Activated T-helper 1 cell treated with anti-CD3 and anti-CD28 coated beads, Interleukin-12 subunit alpha, Interleukin-12 subunit beta, Interleukin-2, Interleukin-4 antibody, amounts not matched to agents 30 ng/mL and 10 ng/mL and 1 ng/mL, durations not matched to agents 14 hours and 24 hours and 36 hours (primary cell): ENCODE data around the gene NRIP2. TPM values are rescaled to one million over a fixed set of nuclear protein-coding genes. Genes with fewer than 3 reads are reported as not detected.
A peak's percentile ranks its signal among the peaks of the same experiment; 100 is the strongest.

Experiments
- DNase-seq: peaks from one replicate; pipeline ENCODE4 v3.0.0; 2021; ENCODE audit warnings: low spot score
- H3K27ac Mint-ChIP-seq: one replicate; pipeline ENCODE4 v1.8.0; 2021; ENCODE audit warnings: mild to moderate bottlenecking, mixed read lengths
- H3K27me3 Mint-ChIP-seq: one replicate; pipeline ENCODE4 v1.8.0; 2022; ENCODE audit warnings: mild to moderate bottlenecking, moderate library complexity, mixed read lengths; ENCODE audit not compliant: insufficient read depth
- H3K36me3 Mint-ChIP-seq: one replicate; pipeline ENCODE4 v1.8.0; 2021; ENCODE audit warnings: low read depth, mixed read lengths
- H3K4me1 Mint-ChIP-seq: one replicate; pipeline ENCODE4 v1.8.0; 2021; ENCODE audit warnings: low read depth, mixed read lengths
- H3K4me3 Mint-ChIP-seq: one replicate; pipeline ENCODE4 v1.8.0; 2021; ENCODE audit warnings: mild to moderate bottlenecking, moderate library complexity, mixed read lengths
- H3K9me3 Mint-ChIP-seq: one replicate; pipeline ENCODE4 v1.8.0; 2021; ENCODE audit warnings: mixed read lengths
- intact Hi-C: fragments of 100-400 bp; cut with micrococcal nuclease; formaldehyde crosslinking; loops from one replicate; pipeline ENCODE4 v1.15.1; 2024
- total RNA-seq: library from RNA; stranded (reverse); gene quantifications from 2 replicates; pipeline ENCODE4 v1.2.3, GENCODE V29; 2022

NRIP2 gene
- total RNA-seq, 1 donor from 2014 or later: not detected

DNA sequence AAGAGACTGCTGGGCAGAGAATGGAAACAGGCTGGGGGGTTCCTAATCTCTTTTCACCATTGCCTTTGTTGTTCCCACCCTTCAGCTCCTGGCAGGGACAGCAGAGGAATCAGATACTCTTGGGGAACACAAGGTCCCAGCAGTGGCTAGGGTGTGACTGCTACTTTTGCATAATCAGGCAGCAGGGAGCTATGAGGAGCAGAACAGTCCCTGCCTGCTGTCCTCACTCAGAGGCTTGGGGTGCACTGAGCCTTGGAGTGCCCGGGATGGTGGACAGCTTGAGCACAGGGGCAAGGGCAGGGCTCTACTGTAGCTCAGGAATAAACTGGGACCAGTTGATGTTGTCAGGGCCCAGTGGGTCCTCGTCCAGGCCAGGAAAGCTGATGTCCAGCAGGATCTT lies 23.5 kb upstream of the NRIP2 start:
- Mint-ChIP-seq H3K36me3 (peaks cover 35% of the 10 kb centered on the region), H3K9me3 (no peaks in the 10 kb centered on the region), H3K27ac (no peak overlapping the region), H3K4me1 (peaks cover 6% of the 10 kb centered on the region), H3K4me3 (no peak overlapping the region), H3K27me3 (no peaks in the 10 kb centered on the region)
- intact Hi-C loops: no loop called here
- DNase-seq: no peak

DNA sequence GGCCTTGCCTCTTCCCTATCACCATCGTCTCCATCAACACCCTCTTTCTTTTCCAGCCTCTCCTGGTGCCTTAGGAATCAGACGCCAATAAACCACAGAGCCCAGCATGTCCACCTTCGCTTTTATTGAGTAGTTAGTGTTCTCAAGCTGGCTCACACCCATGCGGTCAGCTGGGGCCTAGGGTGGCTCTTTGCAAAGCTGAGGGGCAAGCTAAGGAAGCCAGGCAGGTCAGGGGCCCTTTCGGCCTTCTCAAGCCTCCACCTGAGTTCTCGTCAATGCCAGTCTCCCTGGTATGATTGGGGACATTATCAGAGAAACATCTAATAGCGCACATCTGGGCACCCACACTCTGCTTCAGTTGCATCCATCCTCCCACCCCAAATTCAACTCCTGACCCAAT lies 22.7 kb upstream of the NRIP2 start:
- Mint-ChIP-seq H3K9me3 (no peaks in the 10 kb centered on the region), H3K27ac (no peak overlapping the region), H3K27me3 (no peaks in the 10 kb centered on the region), H3K4me3 (no peak overlapping the region), H3K4me1 (peaks cover 6% of the 10 kb centered on the region), H3K36me3 (peaks cover 29% of the 10 kb centered on the region)
- intact Hi-C loops: no loop called here
- DNase-seq: no peak

DNA sequence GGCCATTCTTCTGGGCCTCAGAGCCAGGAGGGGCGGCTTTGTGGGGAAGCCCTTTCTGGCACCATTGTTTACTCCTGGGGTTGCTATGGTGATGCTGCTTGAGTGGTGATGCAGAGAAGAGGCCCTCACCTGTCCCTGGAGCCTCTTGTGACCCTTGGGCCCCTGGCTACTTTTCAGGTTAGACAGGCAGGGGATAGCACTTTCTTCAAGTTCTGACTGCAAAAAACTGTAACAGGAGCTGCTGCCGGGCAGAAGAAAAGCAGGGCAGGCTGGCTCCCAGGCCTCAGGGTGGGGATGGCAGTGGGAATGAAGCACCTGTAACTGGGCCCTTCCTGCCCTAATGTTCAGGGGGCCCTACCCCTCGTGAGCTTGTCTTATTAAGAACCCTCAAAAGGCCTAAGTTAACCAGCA lies 22.2 kb upstream of the NRIP2 start, which contains the start of gene TEX52:
Gene TEX52, minus strand, starts transcription at position 19 of the 411 bp plus-strand sequence. Its CDS starts 13 bp downstream, at position 6.
- peaks cover 6% of the 10 kb centered on the region for H3K4me1 Mint-ChIP-seq
- H3K27me3 Mint-ChIP-seq: no peaks in the 10 kb centered on the region
- H3K9me3 Mint-ChIP-seq: no peaks in the 10 kb centered on the region
- no peak within 1 kb of the TSS for H3K4me3 Mint-ChIP-seq
- H3K27ac Mint-ChIP-seq: no peak within 1 kb of the TSS
- peaks cover 27% of the 10 kb centered on the region for H3K36me3 Mint-ChIP-seq
- DNase-seq: no peak
- intact Hi-C loops: no loop called here

DNA sequence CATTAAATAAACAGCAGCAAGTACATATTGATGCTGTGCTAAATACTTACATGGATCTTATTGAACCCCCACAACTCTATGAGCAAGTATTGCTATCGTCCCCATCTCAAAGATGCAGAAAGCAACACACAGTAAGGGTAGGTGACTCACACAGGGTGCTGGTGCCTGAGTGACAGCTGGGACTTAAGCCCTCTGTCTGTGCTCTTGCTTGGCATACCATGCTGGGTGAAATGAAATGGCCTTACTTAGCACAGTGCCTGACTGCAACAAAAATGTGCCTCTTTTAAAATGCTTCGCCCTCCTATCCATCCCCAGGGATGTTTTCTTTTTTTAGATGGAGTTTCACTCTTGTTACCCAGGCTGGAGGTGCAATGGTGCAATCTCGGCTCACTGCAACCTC lies 21.2 kb upstream of the NRIP2 start:
- Mint-ChIP-seq H3K36me3 (peaks cover 20% of the 10 kb centered on the region), H3K9me3 (no peaks in the 10 kb centered on the region), H3K4me3 (no peak overlapping the region), H3K27ac (no peak overlapping the region), H3K27me3 (no peaks in the 10 kb centered on the region), H3K4me1 (peaks cover 6% of the 10 kb centered on the region)
- no peak for DNase-seq
- intact Hi-C loops: no loop called here

DNA sequence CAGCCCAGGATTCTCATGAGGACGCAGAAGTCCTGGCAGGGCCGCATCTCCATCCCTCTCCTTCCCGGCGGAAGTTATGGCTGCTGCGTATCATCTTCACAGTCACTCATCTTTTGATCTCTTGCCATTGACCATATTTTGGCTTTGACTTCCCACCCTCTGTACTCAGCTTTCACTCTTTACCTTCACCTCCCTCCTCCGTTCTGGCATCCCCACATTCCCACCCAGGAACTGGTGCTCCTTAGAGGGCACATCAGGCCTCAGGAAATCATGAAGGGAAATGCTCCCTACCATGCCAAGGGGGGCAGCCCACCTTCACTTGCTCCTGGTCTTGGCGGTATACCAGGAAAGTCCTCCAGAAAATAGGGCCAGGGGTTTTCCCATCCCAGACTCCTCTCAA lies 20.7 kb upstream of the NRIP2 start:
- Mint-ChIP-seq H3K4me3 (no peak overlapping the region), H3K27me3 (no peaks in the 10 kb centered on the region), H3K27ac (no peak overlapping the region), H3K36me3 (peaks cover 20% of the 10 kb centered on the region), H3K9me3 (no peaks in the 10 kb centered on the region), H3K4me1 (peaks cover 6% of the 10 kb centered on the region)
- DNase-seq: no peak
- intact Hi-C loops: no loop called here

DNA sequence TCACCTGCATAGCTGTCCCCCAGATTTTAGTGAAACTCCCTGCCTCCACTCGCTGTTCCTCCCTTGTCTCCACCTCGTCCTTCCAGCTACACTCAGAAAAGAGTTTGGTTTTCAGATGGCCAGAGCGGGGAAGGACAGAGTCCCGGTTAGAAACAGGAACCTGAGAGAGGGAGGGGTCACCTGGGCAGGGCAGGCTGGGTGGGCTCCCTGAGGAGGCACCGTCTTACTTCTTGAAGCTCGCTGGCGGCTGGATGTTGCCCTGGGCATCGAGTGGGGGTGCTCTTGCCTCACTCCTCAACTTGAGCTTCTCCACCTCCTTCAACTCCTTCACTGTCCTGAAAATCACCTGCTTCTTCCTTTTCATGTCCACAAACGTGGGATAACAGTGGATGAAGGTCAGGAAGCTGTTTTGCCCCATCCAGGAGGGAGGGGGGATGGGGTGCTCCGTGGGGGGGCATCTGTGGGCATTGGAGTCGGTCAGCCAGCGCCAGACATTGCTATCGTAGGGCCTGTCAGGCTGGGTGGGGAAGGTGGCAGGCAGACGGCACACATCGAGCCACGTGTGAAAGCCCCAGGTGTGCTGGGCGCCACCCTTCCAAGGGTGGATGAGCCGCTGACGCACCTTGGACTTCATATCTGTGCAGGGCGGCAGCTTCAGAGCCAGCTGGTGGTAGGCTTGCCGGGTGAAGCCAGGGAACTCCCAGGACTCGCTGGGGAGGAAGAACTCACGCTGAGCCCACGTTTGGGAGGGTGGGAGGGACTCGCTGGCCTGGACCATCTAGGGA lies 20.0 kb upstream of the NRIP2 start:
- no peaks in the 10 kb centered on the region for H3K9me3 Mint-ChIP-seq
- H3K27ac Mint-ChIP-seq: no peak overlapping the region
- peaks cover 2% of the 10 kb centered on the region for H3K4me1 Mint-ChIP-seq
- no peak overlapping the region for H3K4me3 Mint-ChIP-seq
- H3K27me3 Mint-ChIP-seq: no peaks in the 10 kb centered on the region
- peaks cover 13% of the 10 kb centered on the region for H3K36me3 Mint-ChIP-seq
- DNase-seq: no peak
- intact Hi-C loops: no loop called here

DNA sequence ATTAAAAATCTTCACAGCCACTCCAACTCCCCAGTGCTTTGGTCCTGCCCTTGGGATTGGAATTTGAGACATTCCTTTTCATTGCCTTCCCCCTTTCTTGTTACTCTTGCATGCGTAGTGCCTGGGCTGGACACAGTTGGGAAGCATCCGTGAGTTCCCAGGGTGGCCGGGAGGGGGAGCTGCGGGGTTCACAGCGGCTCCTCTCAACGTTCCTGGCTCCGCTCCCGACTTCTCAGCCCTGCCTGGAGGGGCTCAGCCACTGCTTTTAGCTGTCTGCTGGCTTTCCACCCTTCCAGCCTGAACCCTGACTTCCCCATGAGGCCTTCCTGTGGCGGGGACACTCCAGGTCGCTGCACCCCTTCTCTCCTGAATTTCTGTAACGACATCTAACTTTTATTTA lies 18.8 kb upstream of the NRIP2 start:
- no peak overlapping the region for H3K4me3 Mint-ChIP-seq
- DNase-seq: peak; percentile 19
- peaks cover 6% of the 10 kb centered on the region for H3K36me3 Mint-ChIP-seq
- no peaks in the 10 kb centered on the region for H3K4me1 Mint-ChIP-seq
- no peak overlapping the region for H3K27ac Mint-ChIP-seq
- no peaks in the 10 kb centered on the region for H3K9me3 Mint-ChIP-seq
- no peaks in the 10 kb centered on the region for H3K27me3 Mint-ChIP-seq
- intact Hi-C loops: loop anchor here (1.0 kb wide), 2 partner anchors 91 to 188 kb away; no protein-coding TSS in a partner anchor

DNA sequence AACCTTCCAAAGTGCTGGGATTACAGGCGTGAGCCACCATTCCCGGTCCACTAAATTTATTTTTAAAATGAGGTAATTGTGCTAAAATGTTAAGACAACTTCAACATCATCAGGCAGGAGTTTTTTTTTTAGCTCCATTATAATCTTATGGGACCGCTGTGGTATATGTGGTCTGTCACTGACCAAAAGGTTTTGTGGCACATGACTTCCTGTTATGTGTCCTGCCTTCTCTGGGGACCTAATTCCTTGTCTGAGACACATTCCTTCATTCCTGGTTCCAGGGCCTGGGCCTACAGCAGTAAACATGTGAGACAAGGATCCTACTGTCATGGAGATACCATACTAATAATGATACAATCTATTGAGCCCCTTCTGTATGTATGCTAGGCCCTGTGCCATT lies 17.1 kb upstream of the NRIP2 start:
- Mint-ChIP-seq H3K27me3 (no peaks in the 10 kb centered on the region), H3K27ac (no peak overlapping the region), H3K4me3 (no peak overlapping the region), H3K9me3 (no peaks in the 10 kb centered on the region), H3K36me3 (no peaks in the 10 kb centered on the region), H3K4me1 (no peaks in the 10 kb centered on the region)
- no peak for DNase-seq
- intact Hi-C loops: no loop called here

DNA sequence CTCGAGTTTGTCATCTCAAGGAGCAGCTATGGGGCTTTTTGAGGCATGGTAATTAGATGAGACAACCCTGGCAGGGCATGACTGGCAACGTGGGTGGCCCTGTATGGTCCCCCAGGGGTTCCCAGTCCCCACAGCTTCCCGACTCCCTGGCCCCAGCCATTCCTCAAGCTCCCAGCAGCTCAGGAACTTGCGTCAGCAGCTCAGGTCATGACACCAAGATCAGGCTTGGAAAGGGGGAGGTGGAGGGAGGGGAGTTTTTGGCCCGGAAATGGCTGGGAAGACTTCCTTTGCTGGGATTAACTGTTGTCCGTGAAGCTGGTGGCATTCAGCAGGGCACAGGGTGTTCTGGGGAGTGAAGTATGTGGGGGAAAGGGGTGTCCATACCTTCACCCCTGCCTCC lies 10.4 kb upstream of the NRIP2 start:
- no peaks in the 10 kb centered on the region for H3K9me3 Mint-ChIP-seq
- no peaks in the 10 kb centered on the region for H3K36me3 Mint-ChIP-seq
- H3K4me3 Mint-ChIP-seq: no peak overlapping the region
- no peaks in the 10 kb centered on the region for H3K4me1 Mint-ChIP-seq
- intact Hi-C loops: no loop called here
- DNase-seq: no peak
- no peak overlapping the region for H3K27ac Mint-ChIP-seq
- no peaks in the 10 kb centered on the region for H3K27me3 Mint-ChIP-seq

DNA sequence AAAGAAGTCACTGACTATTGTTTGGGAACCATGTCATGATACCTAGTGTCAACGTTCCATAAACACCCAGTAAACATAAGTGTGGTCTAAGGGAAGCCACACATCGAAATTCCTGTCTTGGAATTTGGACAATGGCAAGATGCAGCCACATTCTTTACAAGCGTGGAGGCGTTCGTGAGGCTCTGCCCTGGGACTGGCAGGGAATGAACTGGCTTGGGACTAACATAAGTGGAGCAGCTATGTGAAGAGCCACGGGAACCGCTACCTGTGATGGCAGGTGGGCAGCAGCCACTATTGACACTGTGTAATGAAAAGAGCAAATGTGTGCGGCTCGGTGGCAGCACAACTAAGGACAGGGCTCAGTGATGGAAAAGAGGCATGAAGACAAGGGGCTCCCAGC lies 10.0 kb upstream of the NRIP2 start:
- no peaks in the 10 kb centered on the region for H3K36me3 Mint-ChIP-seq
- no peak for DNase-seq
- H3K9me3 Mint-ChIP-seq: no peaks in the 10 kb centered on the region
- H3K27ac Mint-ChIP-seq: no peak overlapping the region
- no peaks in the 10 kb centered on the region for H3K27me3 Mint-ChIP-seq
- H3K4me3 Mint-ChIP-seq: no peak overlapping the region
- H3K4me1 Mint-ChIP-seq: no peaks in the 10 kb centered on the region
- intact Hi-C loops: no loop called here

DNA sequence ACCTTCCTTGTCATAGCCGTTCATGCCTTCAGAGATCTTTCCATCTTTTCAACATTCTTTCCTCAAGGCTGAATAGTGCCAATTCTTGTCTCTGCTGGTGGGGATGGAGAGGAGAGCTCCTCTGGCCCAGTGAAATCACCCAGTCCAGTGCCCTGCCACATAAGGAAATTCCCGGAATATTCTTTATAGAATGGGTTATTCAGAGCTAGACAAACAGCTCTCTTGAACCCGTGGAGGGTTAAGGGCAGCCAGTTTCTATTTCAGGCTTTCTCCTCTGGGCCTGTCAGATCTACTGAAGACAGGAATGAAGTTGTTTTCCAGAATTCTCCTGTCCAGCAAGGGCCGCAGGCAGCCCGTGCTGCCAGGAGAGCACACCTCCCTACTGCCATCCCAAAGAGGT lies 8.1 kb upstream of the NRIP2 start:
- intact Hi-C loops: no loop called here
- Mint-ChIP-seq H3K27me3 (no peaks in the 10 kb centered on the region), H3K36me3 (no peaks in the 10 kb centered on the region), H3K4me3 (no peak overlapping the region), H3K9me3 (no peaks in the 10 kb centered on the region), H3K4me1 (no peaks in the 10 kb centered on the region), H3K27ac (no peak overlapping the region)
- DNase-seq: no peak

DNA sequence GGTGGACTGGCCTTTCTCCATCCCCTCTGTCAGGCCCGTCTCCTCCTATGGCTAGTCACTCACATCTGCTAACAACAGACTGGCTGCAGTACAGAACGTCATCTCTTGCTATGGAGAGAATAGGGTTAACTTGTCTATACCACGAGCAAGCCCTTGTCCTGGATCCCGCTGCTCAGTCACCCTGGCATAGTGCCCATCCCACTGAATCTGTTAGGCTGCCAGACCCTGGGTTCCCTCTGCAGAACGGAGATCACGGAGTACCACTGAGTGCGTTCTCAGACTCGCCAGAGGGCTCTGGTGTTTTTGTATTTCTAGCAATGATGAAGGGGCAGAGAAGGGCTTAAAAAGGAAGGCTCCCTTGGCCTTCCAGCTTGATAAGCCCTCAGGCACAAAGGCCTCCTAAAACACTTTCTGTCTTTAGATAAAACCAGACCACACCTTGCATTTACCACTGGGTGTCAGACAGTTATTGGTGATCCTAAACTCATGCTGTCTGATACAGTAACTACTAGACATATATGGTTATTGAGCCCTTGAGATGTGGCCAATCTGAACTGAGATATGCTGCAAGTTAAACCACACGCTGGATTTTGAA lies 6.3 kb upstream of the NRIP2 start:
- no peaks in the 10 kb centered on the region for H3K27me3 Mint-ChIP-seq
- H3K9me3 Mint-ChIP-seq: no peaks in the 10 kb centered on the region
- no peak for DNase-seq
- H3K36me3 Mint-ChIP-seq: peaks cover 3% of the 10 kb centered on the region
- no peaks in the 10 kb centered on the region for H3K4me1 Mint-ChIP-seq
- no peak overlapping the region for H3K4me3 Mint-ChIP-seq
- intact Hi-C loops: no loop called here
- H3K27ac Mint-ChIP-seq: no peak overlapping the region

DNA sequence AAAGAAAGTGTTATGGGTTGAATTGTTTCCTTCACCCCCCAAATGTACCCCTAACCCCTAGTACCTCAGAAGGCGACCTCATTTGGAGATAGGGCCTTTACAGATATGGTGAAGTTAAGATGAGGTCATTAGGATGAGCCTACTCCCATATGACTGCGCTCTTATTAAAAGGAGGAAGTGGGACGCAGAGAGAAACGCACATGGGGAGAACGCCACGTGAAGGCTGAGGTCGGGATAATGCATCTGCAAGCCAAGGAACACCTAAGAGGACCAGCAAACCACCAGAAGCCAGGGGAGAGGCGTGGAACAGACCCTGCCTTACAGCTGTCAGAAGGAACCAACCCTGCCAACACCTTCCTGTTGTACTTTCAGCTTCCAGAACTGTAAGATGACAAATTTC lies 1.7 kb upstream of the NRIP2 start:
- H3K36me3 Mint-ChIP-seq: peaks cover 9% of the 10 kb centered on the region

More for the DNA sequence above, 1.7 kb upstream of the NRIP2 start:
- Mint-ChIP-seq H3K4me1 (no peaks in the 10 kb centered on the region), H3K4me3 (no peak overlapping the region), H3K9me3 (no peaks in the 10 kb centered on the region), H3K27me3 (peaks cover 2% of the 10 kb centered on the region), H3K27ac (no peak overlapping the region)
- intact Hi-C loops: no loop called here
- no peak for DNase-seq
